CMK (cell line): ENCODE data around the gene MRPS15.
"Not testable (repeated sequence)": the region's sequence is repeated elsewhere in the genome, so short reads cannot be mapped to it uniquely, and the experiment has no call there.

Source experiments
- DNase-seq: peaks from one replicate; pipeline ENCODE4 v3.0.0-alpha.2; 2010; ENCODE audit warnings: low read depth

The MRPS15 gene

GRCh38 chr1:36463803-36464604 lies at the start of gene MRPS15:
TSS of gene MRPS15 (minus strand) at chr1:36464384. CDS start at chr1:36464275, 109 bp downstream.
- peak; percentile 94 for DNase-seq

GRCh38 chr1:36512842-36513241 lies 48.7 kb upstream of the MRPS15 start:
- no peak for DNase-seq

GRCh38 chr1:36511804-36512798 lies 47.9 kb upstream of the MRPS15 start:
- no peak for DNase-seq

GRCh38 chr1:36511220-36511619 lies 47.0 kb upstream of the MRPS15 start:
- not testable (repeated sequence) for DNase-seq

- DNase-seq: no peak
Observed at GRCh38 chr1:36510418-36510817, 46.2 kb upstream of the MRPS15 start.

GRCh38 chr1:36508257-36508656 lies 44.1 kb upstream of the MRPS15 start:
- no peak for DNase-seq

- DNase-seq: no peak
Observed at GRCh38 chr1:36506276-36506920, 42.2 kb upstream of the MRPS15 start.

GRCh38 chr1:36503733-36504132 lies 39.5 kb upstream of the MRPS15 start:
- no peak for DNase-seq

- DNase-seq: no peak
Observed at GRCh38 chr1:36503159-36503558, 39.0 kb upstream of the MRPS15 start.

- DNase-seq: no peak
Observed at GRCh38 chr1:36502616-36503015, 38.4 kb upstream of the MRPS15 start.

GRCh38 chr1:36501911-36502310 lies 37.7 kb upstream of the MRPS15 start:
- DNase-seq: not testable (repeated sequence)

GRCh38 chr1:36497207-36497606 lies 33.0 kb upstream of the MRPS15 start:
- DNase-seq: no peak

GRCh38 chr1:36494971-36495370 lies 30.8 kb upstream of the MRPS15 start:
- no peak for DNase-seq

GRCh38 chr1:36493524-36493923 lies 29.3 kb upstream of the MRPS15 start:
- no peak for DNase-seq

- DNase-seq: peak; percentile 93
Observed at GRCh38 chr1:36492491-36492890, 28.3 kb upstream of the MRPS15 start.

GRCh38 chr1:36489258-36490051 lies 25.3 kb upstream of the MRPS15 start:
- not testable (repeated sequence) for DNase-seq

- DNase-seq: no peak
Observed at GRCh38 chr1:36487906-36488305, 23.7 kb upstream of the MRPS15 start.

GRCh38 chr1:36487336-36487725 lies 23.1 kb upstream of the MRPS15 start:
- DNase-seq: not testable (repeated sequence)

- DNase-seq: no peak
Observed at GRCh38 chr1:36486439-36487335, 22.5 kb upstream of the MRPS15 start.

GRCh38 chr1:36486093-36486438 lies 21.9 kb upstream of the MRPS15 start:
- DNase-seq: no peak

- DNase-seq: no peak
Observed at GRCh38 chr1:36484099-36484498, 19.9 kb upstream of the MRPS15 start.
